Glomerular visceral epithelial cell (primary cell): ENCODE data around the gene ZNF460.
A peak's percentile ranks its signal among the peaks of the same experiment; 100 is the strongest.

ENCODE experiments used
- DNase-seq: peaks from one replicate; pipeline ENCODE4 v3.0.0-alpha.2; 2016; ENCODE audit errors: extremely low spot score

ZNF460 gene

DNA sequence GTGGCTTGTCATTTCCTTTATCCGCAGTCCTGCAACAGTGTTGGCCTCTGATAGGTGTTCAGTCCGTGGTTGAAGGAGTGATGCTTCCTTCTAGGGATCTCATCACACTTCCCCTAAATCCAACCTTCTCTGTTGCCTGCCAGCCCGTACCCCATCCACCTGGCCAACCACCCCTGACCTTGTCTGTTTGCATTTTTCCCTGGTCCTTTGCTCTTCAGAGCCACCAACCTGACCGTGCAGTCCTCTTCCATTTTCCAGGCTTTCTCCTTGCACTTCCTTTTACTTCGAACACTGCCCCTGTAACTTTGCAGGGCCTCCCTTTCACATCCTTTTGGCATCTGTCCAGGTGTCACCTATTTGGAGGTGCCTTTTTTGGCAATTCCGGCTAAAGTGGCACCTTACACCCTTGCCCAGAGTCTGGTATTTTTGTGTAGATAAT lies 696 bp downstream of the ZNF460 start:
- peak; percentile 16 for DNase-seq

DNA sequence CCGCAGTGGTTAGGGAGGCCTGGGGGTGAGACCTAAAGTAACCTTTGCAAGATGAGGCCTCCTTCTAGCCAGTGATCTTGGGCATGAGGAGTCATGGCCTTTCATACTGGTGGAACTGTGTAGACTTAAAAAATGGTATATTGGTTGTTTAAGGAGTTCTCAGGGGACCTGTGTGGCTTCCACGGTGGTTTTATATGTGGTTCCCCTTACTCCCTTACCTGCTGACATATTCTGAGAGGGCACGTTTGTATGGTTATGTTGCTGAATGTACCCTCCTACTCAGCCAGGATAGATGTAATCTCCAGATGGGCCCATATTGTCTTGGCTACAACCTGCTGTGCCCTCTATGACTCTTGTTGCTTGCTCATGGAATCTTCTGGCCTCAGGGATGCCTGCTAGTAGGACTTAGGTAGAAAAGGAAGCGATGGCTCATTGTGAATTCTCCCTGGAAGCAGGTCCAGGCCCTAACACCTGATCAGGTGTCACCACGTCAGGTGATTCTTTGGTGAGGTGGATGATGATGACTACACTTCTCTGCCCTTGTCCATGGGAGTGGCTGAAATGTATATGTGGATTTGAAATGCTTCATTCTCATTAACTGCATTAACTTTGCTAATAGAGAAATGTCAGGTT lies 1.8 kb downstream of the ZNF460 start:
- no peak for DNase-seq

DNA sequence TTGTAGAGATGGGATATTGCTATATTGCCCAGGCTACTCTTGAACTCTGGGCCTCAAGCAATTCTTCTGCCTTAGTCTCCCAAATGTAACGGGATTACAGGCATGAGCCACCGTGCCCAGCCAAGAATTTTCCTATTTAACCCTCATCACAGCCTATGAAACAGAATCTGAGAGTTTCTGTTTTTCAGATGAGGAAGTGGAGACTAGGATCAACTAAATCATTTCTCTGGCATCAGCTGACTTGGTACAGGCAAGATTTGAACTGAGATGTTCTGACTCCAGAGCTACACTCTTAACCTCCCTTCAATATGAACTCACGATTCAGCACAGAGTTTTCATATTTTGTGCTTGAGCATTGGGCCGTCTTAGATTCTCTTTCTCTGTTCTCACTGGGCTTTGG lies 8.1 kb downstream of the ZNF460 start:
- DNase-seq = no peak

DNA sequence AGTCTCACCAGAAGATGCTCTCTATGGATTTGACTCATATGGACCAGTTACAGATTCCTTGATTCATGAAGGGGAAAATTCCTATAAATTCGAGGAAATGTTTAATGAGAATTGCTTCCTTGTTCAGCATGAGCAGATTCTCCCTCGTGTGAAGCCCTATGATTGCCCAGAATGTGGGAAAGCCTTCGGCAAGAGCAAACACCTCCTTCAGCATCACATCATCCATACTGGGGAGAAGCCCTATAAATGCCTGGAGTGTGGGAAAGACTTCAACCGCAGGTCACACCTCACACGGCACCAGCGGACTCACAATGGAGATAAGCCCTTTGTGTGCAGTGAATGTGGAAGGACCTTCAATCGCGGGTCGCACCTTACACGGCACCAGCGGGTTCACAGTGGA lies 10.7 kb downstream of the ZNF460 start:
- DNase-seq = no peak

DNA sequence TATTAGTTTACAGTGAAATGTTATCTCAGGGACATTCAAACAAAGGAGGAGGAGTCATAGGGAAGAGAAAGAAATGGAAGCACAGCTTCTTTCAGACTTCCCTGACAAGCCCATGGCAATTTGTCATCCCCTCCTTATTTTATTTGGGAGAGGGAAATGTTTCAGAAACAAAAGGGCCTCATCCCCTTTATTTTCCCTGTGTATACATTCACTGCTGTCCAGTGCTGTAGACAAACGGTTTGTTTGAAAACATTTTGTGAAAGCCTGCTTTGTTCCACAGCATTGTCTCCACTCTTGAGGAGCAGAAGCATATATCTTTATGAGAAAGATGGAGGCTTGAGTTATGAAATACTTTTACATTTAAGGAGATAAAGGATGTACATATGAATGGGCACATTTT lies 12.3 kb downstream of the ZNF460 start:
- DNase-seq = no peak

DNA sequence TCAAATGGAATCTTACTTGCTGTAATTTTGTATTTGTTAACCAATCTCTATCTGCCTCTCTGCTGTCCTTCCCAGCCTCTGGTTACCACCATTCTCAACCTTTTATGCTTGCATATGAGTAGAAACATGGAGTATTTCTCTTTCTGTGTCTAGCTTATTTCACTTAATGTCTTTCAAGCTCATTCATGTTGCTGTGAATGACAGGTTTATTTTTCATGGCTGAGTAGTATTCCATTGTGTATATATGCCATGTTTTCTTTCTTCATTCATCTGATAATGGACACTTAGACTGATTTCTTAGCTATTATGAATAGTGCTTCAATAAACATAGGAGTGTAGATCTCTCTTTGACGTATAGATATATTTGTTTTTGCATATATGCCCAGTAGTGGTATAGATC lies 13.4 kb downstream of the ZNF460 start:
- DNase-seq = no peak

DNA sequence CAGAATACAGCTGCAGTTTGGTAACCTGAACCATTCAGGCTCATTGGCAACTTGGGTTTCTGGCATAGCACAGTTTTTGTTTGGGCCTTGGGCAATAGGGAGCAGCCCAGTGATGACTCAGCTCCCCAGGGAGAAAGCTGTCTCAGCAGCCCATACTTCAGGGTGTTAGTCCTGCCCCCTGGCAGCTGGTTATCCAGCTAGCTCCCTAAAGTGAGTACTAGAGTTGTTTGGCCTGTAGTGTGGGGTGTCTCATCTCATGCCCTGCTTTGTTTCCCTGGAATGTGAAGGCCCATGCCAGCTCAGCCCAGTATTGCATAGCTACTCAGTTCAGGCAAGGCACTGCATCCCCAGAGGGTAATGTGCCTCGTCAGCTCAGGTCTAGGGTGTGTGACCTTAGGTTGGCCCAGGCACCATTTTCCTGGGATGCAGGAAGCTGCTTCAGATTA lies 21.8 kb downstream of the ZNF460 start:
- peak; percentile 69 for DNase-seq

DNA sequence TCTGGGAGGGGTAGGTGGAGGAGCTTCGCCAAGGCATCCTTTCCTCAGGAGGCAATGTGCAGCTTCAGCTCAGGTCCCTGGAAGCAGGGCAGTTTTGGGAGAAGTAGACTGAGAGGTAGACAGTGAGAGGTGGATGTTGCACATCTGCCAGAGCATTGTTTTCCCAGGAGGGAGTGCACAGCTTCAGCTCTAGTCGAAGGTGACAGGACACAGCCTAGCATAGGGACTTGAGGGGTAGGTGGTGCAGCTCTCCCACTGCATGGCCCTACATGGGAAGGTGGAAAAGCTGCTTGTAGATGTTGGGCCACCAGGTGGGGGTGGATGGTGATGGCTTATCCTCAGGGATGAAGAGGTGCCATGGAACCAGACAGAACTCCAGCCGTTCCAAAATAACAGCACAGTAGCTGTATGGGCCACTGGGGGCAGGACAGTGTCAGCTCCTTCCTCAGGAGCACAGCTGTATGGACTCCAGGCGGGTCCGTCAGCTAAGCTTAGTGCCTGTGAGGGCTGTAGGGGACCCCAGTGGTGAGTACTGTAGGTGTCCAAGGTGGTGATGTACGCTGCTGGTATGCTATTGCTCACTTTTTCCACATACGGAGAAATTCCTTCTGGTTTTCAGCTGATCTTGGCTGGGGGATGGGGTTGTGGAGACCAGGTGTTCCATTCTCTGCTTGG lies 22.6 kb downstream of the ZNF460 start:
- DNase-seq = no peak

DNA sequence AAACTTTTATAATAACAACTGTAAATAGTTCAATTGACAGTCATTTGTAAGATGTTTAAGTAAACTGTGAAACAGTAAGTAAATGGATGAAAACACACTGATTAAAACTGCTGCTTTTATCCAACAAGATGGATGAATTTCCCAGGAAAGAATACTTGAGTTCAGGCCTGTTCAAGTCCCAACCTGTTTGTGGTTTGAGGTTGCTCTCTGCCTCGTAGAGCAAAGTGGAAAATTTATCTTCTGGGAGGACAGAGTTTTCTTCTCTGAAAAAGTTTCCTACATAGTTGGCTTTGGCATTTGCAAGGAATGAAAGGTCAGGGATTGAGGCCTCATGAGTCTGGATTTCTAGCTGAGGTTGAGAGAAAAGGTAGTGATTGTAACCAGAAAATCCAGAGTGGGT lies 24.8 kb downstream of the ZNF460 start:
- DNase-seq = peak; percentile 29

DNA sequence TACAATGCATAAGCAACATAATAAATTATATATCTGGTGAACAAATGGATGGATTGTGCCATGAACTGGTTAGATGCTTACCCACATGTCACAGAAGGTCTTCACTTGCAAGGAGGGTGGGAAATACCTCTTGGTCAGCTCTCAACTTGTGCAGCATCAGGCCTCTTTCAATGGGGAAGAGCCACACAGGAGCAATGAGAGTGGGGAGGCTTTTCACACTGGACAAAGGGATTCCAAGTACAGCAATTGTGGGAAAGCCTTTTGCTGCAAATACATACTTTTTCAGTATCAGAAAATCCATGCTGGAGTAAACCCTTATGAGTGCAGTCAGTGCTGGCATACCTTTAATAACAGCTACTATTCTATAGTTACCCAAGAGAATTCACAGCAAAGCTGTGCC lies 28.2 kb downstream of the ZNF460 start:
- no peak for DNase-seq

DNA sequence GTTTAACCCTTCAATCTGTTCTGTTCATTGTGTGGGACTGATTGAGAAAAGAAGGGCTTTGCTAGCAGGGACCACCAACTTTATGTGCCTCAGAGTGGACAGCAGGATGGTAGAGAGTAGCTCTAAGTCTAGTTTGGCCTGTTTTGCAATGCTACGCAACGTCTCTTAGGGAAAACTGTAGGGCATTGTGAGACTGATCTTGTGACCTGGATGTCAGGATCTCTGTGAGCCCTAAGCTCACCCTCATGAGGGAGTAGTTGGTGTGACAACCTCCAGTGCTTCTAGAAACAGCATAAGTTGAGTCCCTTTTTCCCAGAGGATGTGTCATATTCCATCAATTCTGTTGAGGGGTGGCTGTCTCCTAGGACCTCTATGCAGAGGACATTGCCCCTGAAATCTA lies 30.5 kb downstream of the ZNF460 start:
- no peak for DNase-seq

DNA sequence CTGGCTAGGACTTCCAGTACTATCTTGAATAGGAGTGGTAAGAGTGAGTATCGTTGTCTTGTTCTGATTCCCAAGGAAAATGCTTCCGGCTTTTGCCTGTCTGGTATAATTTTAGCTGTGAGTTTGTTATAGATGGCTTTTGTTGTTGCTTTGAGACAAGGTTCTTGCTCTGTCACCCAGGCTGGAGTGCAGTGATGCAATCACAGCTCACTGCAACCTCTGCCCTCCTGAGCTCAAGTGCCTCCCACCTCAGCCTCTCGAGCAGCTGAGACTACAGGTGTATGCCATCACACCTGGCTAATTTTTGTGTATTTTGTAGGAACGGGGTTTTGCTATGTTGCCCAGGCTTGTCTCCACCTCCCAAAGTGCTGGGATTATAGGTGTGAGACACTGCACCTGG lies 33.9 kb downstream of the ZNF460 start:
- no peak for DNase-seq

DNA sequence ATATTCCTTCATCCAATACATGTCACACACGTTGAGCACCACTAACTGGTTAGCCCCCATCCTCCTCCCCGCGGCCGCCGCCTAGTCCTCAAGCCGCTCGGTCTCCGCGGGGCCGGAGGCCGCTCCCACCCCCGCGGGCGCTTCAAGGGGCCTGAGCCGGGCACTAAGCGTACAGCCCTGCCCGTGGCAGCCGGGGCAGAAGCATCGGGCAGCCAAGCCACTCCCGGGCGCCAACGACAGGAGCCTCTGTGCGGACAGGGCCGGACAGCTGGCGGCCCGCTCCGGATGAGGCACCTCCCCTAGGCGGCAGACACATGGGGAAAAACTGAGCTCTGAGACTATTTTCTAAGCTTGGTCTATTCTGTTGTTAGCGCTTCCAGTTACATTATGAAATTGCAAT lies 37.2 kb downstream of the ZNF460 start:
- DNase-seq = no peak

DNA sequence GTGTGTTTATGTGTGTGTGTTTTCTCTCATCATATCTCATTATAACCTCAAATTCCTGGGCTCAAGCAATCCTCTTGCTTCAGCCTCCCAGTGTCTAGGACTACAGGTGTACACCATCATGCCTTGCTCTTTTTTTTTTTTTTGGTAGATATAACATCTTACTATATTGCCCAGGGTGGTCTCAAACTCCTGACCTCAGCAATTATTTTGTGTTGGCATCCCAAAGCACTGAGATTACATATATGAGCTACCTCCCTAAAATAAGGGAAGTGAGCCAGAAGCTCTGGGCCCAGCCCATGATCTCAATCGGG lies 39.5 kb downstream of the ZNF460 start:
- no peak for DNase-seq

DNA sequence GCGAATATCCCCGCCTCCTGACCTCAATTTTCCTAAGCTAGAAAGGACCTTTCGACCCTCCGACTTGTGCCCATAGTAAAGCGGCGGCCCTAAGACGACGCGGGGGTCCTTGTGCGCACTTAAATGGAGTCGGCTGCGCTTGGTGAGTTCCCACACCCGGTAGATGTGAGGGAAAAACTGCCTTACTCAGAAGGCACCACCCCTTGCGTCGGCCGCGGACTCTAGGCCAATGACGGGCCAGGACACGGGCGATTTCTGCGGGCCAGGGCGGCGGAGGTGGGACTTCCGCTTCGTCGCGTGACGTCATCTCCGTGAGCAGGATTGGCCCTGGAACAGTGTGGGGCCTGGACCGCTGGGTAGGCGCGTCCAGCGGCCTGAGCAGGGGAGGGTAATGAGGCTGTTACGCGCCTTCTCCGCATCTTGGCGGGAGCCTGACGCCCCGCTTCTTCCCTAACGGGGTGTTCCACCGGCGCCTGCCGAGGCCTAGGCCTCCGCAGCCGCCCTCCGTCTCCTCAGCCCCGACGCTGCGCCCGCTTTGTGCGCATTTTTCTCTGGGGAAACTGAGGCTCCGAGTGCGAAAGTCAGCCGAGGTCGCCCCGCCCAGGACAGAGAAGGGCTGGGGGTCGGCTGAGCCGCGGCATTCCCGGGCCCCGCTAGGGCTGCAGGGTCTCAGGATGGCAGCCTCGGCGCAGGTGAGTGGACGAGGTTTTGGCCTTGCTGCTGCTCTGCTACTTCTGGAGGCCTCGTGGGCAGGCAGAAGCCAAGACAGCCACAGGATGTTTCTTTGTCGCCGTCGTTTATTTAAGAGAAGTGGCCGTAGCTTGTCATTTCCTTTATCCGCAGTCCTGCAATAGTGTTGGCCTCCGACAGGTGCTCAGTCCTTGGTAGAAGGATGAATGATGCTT lies 40.1 kb downstream of the ZNF460 start, which contains the start of gene ZNF543:
Gene ZNF543 (plus strand): TSS at position 293 of the 905 bp plus-strand sequence. CDS start 382 bp downstream, at position 675.
- peak; percentile 96 for DNase-seq

DNA sequence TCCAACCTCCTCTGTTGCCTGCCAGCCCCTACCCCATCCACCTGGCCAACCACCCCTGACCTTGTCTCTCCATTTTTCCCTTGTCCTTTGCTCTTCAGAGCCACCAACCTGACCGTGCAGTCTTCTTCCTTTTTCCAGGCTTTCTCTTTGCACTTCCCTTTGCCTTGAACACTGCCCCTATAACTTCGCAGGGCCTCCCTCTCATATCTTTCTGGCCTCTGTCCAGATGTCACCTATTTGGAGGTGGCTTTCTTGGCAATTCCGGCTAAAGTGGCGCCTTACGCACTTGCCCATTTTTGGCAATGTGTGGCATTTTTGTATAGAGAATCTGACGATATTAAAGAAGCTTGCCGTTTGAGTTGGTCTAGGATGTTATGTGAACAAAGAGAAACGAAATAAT lies 40.8 kb downstream of the ZNF460 start:
- no peak for DNase-seq

DNA sequence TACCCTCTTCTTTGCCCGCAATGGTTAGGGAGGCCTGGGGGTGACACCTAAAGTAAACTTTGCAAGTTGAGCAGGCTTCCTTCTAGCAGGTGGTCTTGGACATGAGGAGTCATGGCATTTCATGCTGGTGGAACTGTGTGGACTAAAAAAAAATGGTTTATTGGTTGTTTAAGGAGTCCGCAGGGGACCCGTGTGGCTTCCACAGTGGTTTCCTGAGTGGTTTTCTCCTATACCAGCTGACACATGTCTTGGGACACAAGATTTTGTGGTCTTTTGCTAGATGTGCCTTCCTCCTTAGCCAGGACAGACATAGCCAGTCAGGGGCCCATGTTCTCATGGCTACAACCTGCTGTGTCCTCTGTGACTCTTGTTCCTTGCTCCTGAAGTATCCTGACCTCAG lies 41.5 kb downstream of the ZNF460 start:
- DNase-seq = no peak

DNA sequence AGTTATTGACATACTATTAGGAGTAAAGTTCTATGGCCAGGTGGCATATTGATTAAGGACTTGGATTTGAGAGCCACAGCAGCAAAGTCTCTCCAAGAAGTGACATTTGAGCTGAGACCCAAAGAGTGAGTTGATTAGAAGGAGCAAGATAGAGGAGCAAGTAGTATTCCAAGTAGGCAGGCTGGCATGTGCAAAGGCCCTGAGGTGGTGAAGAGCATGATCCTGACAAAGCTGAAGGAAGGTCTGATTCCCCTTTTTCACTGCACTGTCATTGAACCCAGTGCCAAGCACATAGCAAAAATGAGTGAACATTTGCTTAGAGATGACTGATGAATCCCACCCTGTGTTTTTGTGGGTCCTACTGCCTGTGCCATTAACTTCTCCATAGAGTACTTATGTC lies 44.7 kb downstream of the ZNF460 start:
- no peak for DNase-seq

DNA sequence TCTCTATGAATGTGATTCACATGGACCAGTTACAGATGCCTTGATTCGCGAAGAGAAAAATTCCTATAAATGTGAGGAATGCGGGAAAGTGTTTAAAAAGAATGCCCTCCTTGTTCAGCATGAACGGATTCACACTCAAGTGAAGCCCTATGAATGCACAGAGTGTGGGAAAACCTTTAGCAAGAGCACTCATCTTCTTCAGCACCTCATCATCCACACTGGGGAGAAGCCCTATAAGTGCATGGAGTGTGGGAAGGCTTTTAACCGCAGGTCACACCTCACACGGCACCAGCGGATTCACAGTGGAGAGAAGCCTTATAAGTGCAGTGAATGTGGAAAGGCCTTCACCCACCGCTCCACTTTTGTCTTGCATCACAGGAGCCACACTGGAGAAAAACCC lies 47.7 kb downstream of the ZNF460 start:
- no peak for DNase-seq

DNA sequence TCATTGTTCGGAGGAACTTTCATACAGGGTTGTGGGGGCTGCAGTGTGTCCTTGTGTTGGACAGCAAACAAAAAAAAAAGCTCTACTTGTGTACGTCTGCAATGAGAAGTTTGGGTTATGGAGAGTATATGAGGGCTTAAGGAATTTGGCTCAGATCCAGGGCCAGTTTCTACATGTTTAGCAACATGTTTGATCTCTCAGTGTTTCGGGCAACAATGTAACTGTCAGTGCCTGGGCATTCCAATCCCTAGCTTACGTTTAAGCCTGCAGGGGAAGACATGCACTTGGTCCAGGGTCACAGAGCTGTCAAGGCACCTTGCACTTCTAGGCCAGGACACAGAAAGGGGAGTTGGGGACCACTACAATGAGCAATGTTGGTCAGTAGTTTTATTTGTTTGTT lies 53.9 kb downstream of the ZNF460 start:
- no peak for DNase-seq

DNA sequence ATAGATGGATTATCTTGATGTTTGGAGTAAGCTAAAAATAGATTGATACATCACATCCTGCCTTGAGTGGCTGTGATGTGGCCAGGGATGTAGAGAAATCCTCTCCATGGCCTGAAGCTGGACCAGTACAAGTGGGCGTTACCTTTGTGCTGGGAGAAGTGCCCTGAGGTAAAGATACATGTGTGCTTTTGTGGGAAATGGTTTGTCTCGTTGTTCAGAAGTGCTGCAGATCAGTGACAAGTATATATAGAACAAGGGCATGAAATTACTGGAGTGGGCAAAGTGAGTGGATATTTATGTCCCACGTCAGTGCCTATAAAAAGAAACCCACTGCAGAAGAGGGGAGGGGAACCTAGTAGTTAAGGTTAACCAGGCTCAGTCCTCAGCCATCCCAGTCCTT lies 58.6 kb downstream of the ZNF460 start:
- DNase-seq = no peak

DNA sequence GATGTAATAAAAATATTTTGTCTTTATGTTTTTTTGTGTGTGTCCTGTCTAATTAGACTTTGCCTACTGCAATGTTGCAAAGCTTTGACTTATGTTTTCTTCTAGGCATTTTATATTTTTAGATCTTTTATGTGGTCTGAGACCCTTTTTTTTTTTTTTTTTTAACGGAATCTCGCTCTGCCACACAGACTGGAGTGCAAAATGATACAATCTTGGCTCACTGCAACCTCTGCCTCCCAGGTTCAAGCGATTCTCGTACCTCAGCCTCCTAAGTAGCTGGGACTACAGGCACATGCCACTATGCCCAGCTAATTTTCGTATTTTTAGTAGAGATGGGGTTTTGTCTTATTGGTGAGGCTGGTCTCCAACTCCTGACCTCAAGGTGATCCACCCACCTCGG lies 62.3 kb downstream of the ZNF460 start:
- no peak for DNase-seq
